NCI-H510A (cell line): ENCODE results near the gene WSCD2.

Experiments used
- DNase-seq: peaks from one replicate; lab custom pipeline; 2025; lab: John Stamatoyannopoulos, UW

Gene WSCD2

DNA sequence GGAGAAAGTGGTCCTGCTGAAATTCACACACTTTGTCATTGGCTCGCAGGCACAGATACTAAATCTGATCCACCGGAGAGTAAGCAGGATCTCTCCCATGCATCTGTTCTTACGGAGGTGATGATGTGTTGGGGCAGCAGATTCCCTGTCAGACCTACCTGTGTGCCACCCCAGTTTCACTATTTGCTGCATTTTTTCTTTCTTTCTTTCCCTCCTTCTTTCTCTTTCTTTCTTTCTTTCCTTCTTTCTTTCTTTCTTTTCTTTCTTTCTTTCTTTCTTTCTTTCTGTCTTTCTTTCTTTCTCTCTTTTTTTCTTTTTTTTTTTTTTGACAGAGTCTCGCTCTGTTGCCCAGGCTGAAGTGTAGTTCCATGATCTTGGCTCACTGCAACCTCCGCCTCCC lies 37.4 kb downstream of the WSCD2 start:
- DNase-seq, result no peak

DNA sequence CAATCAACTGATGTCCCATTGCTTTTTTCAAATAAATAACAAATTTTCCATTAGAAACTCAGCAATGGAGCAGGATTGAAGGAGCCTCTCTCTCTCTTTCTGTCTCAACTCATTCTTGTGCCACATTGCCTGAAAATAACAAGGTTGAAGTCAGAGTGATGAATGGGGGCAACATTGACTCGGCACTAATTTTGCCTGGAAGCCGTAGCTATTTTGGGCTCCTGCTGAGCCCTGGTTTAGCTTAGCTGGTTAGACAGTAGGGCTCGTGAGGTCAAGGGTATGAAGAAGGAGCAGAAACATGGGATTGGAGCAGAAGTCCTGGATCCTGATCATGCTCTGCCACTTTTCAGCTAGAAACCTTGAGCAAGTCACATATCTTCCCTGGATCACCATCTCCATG lies 38.9 kb downstream of the WSCD2 start:
- DNase-seq, result no peak

DNA sequence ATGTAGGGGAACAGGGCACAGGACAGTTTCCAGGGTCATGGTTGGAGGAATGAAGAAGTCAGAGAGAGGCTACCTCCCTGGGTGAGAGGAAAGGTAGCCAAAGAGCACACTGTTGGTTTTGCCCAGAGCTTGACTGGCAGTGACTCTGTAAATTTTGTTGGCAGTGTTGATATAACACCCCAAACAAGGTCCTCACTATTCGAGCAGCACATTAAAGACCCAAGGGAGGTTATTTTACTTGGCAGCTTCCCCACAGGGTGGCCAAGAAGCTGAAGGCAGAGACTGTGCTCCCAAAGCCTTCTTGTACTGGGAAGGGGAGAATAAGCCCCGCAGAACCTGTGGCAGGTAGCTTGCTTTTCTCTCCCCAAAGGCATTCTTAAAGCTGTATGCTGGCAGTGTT lies 40.6 kb downstream of the WSCD2 start:
- DNase-seq, result no peak

DNA sequence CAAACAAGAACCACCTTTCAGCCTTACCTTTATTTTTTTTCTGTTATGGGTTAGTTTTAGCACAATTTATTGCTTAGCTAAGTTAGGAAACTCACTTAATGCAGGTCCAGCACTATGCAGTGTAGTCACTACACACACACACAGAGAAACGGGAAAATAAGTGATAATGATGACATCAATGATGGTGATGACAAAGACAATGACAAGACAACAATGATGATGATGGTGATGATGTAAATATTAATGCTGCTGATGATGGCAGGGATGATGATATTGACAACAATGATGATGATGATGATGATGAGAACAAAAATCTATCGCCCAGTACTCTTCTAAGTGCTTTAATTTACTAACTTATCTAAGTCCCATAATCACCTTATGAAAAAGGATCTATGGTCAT lies 41.1 kb downstream of the WSCD2 start:
- no peak for DNase-seq

DNA sequence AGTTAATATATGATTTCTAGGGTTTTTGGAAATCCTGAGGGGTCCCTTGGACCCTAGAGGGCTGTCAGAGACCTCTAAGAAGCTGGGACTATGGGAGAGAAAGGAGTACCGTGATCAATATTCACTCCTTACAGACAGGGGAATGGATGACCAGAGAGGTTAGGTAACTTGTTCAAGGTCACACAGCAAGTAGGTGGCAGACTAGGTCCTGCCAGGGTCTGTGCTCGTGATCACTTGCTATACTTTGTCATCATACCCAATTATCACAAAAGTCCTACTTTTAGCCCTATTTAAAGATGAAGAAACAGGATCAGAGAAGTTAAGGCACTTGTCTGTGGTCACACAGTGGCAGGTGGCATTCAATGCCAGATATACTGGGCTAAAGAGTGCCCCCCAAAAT lies 42.9 kb downstream of the WSCD2 start:
- no peak for DNase-seq

DNA sequence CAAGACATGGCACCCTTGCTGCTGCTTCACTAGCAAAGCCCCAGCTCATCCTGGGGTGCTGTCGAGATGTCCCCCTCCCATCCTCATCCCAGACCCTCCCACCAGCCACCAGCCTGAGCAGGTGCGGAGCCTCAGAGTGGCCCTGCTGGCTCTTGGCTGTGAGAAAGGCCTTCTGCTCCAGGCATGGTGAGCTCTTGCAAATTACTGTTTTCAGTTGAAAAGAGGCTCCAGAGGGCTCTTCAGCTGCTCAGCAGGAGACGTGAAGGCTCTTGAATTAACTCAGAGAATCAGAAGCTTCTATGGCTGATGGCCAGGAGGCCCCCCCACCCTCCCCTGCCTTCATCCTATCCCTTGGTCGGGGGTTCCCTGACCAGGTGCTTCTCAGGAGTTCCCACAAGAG lies 44.1 kb downstream of the WSCD2 start:
- no peak for DNase-seq

DNA sequence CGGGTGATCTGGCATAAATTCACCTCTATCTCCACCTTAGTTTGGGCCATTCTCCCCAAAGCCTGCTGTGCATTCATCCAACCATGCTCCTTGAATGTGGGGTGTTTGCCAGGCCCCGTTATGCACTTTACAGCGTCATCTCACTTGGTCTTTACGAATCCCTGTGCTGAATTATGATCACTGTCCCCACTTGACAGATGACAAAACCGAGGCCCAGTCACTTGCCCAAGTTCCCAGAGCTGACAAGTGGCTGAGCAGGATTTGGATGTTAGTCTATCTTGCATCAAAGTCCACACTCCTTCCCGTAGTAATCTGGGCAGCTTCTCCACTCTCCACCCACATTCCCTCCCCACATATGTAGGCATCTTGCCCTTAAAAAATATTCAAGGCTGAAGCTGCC lies 44.8 kb downstream of the WSCD2 start:
- DNase-seq, result no peak

DNA sequence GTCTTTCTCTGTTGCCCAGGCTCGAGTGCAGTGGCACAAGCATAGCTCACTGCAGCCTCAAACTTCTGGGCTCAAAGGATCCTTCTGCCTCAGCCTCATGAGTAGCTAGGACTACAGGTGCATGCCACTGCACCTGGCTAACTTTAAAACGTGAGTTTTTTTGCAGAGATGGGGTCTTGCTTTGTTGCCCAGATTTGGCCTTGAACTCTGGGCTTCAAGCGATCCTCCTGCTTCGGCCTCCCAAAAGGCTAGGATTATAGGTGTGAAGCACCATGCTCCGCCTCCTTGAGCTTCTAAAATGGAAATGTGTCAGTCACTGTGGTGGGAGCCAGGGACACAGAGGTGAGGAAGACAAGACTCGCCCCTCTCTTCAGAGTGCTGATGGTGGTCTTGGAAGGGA lies 45.6 kb downstream of the WSCD2 start:
- no peak for DNase-seq

DNA sequence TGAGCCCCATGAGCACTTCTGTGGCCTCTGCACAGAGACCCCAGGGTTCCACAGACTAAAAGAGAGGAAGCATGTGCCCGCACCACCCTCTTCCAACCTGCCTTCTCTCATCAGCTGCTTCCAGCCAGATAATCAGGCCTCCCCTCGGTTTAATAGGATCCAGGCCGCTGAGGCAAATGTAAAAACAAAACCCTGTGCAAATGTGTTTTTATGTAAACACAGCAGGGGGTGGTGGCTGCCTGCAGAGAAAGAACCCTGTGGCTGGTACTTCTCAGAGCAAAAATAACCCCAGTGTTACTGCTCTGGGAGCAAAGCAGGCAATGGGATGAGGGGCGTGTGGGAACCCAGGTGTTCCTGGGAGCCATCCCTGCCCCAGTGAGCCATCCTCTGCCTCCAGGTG lies 46.2 kb downstream of the WSCD2 start:
- no peak for DNase-seq

DNA sequence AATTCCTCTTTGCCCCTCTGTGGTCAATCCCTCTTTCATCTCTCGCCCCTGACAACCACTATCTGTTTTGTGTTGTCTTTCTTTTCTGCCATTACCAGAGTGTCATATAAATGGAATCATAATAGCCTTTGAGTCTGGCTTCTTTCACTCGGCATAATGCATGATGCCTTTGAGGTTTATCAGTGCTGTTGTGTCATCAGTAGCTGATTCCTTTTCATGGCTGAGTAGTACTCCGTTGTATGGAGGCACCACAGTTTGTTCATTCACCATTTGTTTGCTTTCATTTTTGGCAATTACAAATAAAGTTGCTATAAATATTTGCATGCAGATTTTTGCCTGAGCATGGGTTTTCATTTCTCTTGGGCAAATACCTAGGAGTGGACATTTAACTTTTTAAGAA lies 47.2 kb downstream of the WSCD2 start:
- no peak for DNase-seq

DNA sequence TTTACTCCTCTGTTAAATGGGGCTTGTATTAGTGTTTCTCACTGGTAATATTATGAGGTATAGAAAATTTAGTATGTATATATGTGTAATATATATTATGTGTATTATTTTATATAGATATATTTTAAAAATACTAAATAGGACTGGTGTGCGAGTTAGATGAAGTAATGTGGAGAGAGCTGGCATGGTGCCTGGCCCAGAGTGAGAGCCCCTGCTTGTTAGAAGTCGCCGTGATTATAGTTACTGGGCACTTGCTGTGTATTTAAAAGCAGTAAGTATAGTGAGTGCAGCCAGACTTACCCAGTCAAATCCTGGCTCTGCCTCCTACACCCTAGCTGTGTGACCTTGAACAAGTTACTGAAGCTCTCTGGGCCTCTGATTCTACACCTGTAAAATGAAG lies 48.0 kb downstream of the WSCD2 start:
- no peak for DNase-seq

DNA sequence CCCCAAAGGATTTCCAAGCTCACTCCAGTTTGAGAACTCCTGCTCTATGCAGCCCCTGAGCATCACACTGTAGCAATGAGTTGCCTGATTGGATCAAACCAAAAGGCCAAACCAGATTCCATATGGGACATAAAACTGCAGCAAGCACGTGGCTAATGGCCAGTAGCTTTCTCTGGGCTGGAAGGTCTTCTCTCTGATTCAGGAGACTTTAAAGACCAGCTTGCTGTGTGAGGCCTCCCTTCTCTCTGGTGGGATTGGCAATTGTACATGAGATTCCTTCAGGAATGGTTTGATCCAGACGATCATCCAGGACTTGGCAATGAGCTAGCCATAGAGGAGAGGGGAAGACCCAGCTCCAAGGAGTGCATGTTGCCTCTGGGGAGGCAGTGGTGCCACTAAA lies 50.2 kb downstream of the WSCD2 start:
- no peak for DNase-seq

DNA sequence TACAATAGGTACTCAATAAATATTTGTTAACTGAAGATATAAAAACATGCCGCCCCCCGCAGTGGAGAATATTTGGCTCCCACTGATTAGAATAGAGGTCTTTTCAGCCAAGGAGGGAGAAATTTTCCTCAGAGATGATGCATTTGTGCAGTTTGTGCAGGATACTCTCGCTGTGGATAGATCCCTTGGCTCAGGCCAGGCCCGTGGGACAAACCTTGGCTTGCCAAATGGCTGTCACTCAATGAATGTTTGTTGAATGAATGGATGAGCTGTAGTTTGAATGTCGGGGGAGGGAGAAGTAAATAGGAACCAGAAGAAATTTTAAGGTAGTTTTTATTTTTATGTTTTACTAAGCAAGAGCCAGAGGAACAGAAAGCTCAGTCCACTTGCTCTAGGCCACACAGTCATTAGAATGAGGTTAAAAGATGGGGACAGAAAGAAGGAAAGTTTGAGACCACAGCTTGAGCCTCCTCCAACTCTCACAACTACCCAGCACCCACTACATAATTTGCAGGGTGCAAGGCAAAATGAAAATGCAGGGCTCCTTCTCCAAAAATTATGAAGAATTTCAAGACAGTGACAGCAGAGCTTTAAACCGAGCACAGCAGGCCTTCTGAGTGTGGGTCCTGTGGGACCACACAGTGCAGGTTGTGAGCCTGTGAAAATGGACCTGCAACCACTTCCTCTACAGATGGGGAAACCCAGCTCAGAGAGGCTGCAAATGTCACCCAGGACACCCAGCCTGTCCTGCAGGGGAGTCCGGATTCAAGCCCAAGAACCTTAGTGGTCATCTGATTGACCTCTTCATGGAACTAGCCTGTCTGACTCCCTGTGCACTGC lies 51.4 kb downstream of the WSCD2 start:
- no peak for DNase-seq

DNA sequence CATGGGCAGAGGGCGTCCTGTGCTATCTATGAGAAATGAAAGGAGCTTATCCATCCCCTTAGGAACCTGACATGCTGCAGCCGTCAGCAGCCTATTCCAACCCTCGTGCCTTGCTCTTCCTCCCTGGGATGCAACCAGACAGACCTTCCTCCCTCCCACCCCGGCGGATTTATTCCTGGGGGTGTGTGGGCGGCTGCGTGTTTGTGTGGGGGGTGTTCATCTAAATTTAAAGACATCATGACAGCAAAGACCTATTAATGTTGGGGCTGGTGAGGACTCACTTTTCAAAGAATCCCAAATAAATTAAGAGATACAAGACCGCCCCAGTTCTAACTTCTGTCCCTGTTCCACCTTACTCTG lies 52.0 kb downstream of the WSCD2 start:
- no peak for DNase-seq

DNA sequence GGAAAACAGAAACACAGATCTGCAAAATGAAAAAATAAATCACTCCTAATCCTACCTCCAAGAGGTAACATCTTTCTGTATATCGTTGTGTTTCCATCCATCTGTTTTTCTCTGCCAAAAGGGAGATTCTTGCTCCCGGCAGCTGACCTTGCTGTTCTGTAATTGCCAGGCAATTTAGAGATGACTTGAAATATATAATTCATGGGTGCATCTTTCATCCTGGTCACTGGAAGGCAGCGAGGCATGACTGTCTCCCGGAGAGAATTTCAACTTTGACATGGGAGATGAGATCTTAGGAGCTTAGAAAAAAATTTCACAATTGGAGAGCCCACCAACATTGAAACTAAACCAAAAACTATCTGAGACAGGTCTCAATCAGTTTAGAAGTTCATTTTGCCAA lies 53.0 kb downstream of the WSCD2 start:
- DNase-seq, result no peak

DNA sequence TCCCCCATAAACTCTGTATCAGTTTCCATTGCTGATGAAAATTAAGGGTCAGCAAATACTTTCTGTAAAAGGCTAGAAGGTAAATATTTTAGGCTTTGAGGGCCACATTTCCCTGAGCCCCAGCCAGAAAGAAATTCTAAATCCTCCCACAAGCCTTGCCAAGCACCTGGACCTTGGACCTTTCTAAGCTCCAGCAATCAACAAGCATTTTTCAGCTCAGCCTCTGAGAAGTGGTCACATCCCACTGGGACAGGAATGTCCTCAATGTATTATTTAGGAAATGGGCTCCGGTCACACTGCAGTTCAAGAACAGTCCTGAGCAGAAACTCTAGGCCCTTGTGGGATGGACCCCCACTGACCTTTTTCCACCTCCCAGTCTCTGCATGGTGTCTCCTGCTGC lies 55.9 kb downstream of the WSCD2 start:
- no peak for DNase-seq

DNA sequence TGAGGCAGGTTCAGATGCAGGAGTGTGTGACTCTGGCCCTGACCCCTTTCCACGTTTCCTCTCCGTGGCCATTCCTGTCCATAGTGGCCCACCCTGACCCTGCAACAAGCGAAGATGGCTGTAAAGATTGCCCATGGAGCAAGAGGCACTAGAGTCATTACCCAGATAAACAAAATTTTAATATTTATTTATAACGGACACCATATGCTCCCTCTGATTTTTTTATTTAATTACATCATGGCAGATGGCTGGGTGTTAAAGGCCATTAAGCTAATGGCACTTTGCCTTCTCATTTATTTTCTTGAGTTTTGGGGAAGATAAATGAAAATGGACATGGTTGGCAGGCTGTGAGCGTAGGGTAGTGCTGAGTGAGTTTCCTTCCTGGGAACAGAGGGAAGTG lies 58.7 kb downstream of the WSCD2 start:
- DNase-seq, result no peak

DNA sequence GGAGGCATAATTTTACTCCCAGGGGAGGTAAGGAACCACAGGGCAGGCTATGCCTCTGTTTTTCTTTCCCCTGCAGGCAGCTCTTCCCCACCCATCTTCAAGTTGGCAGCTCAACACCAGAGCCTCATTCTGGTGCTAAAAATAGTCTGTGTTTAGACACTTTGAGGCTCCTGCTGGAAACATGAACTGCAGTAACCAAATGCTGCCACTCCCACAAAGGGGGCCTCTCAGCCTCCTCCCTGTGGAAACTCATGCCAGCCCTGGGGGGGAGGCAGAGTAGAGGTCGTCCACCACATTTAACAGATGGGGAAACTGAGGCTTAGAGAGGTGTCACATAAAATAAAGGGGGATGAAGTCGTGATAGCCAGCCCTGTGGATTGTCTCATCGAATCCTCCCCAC lies 61.4 kb downstream of the WSCD2 start:
- DNase-seq, result no peak

DNA sequence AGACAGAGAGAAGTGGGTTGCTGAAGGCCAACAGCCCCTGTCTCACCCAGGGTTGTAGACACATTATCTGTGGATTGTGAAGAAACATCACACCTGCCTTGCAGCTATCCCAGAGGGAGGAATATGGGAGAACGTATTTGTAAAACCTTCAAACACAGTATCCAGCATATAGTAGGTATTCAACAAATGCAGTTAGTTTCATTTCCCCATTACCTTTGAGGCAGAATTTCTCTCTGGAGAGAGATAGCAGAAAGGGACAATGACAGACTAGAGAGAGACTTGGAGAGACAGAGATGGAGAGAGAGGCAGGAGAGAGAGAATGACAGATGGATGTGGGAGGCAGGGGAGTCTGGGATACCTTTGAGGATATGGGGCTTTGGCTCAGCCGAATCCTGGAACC lies 62.0 kb downstream of the WSCD2 start:
- DNase-seq, result no peak

DNA sequence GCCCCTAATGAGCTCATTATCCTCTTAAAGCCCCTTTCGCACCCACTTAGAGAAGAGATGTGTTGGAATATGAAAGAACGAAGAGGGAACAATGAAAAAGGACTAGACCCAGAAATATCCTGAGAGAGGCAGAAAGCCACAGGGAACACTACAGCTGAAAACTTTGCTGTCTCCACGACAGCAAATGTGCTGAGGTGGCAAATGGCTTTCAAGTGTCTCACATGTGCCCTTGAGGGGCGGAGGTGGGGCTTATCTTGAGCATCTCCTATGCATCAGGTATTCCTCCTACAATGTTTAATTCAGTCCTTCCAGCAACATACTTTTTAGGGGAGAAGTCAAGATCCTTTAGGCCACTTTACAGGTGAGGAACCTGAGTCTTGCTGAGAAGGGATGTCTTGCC lies 62.9 kb downstream of the WSCD2 start:
- no peak for DNase-seq

DNA sequence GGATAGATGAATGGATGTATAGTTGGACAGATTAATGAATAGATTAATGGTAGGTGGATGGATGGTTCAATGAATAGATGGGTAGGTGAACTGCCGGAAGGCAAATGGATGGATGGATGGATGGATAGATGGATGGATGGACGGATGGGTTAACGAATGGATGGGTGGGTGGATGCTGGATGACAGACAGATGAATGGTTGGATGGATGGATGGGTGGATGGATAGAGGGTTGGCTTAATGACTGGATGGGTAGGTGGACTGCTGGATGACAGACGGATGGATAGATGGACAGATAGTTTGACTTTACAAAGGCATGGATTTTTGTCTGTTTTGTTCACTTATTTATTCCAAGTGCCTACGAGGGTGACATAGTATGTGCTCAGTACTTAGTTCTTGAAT lies 64.4 kb downstream of the WSCD2 start:
- no peak for DNase-seq

DNA sequence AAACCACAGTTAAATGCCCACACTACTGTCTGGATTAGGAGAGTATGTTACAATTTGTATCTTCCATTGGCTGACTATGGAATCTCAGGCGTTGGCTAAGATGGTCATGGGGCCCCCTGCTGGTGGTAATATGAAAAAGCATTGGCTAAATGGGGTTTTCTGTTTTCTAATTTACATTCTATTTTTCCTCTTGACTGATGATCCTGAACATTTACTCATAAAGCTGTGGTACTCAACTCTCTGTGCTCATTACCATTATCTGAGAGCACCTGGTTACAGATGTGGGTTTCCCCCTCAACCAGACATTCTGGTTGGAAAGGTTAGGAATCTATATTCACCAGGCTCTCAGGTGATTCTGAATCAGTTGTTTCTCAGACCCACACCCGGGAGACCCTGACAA lies 64.8 kb downstream of the WSCD2 start:
- no peak for DNase-seq

DNA sequence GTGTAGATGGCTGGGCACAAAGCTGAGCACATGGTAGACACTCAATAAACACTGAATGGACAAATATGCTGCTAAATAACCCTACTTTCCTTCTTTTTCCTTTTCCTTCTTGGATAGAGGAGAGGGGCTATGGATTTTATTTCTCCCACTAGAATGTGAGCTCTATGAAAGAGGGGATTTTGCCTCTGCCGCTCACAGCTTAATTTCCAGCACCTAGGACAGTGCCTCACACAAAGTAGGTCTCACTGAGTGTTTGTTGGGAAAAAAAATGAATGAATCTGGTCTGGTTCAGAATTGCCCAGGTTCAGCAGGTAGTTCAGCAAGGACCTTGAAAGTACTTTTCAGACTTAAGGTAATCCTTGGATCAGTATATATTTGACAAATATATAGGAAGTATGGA lies 65.5 kb downstream of the WSCD2 start:
- DNase-seq, result no peak

DNA sequence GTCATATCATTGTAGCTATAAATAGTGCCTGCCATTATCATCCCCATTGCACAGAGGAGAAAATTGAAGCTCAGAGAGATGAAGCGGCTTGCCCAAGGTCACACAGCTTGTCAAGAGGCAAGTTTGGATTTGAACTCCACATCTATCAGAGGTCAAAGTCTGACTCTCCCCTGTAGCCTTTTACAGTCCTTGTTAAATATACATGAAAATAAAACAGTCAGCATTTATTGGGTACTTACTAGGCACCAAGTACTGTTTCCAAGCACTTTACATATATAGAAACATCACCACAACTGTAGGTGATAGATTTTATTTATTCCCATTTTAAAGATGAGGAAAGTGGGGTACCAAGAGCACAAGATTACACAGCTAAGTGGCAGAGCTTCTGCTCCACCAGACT lies 67.2 kb downstream of the WSCD2 start:
- no peak for DNase-seq

DNA sequence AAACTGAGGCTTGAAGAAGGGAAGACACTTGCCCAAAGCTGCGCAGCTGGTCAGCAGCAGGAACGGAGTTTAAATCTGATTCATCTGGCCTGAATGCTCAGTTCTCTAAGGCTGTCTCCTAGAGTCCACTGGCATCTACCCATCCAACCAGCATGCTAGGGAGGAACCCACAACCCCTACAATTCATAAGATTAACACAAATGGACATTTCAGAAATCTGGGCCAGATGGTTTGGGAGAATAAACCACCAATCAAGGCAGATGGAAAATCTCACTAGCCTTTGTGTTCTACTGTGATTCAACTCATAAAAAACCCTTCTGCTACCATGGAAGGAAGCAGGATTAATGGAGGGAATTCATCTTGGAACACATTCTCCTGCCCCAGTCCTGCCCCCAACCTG lies 67.8 kb downstream of the WSCD2 start:
- DNase-seq, result no peak
